ENCODE results near the gene NR2C1. TPM values are rescaled to one million over a fixed set of nuclear protein-coding genes. Genes with fewer than 3 reads are reported as not detected.

Gene NR2C1
- total RNA-seq, 1 experiment from 2014 or later = 42.1 TPM

DNA sequence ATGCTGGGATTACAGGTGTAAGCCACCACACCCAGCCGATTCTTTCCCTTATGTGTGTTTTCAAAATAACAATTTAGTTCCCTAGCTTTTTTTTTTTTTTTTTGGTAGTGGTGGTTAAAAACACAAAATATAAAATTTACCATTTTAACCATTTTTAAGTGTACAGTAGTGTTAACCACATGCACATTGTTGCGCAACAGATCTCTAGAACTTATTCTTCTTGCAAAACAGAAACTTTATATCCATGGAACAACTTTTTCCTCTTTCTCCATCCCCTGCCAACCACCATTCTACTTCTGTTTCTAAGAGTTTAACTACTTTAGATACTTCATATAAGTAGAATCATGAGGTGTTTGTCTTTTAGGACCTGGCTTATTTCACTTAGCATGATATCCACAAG is 68.8 kb downstream of the NR2C1 start:
- H3K4me1 ChIP-seq (ENCODE audit: insufficient read depth, low read length, poor library complexity, severe bottlenecking) = peaks cover 4% of the 10 kb centered on the region
- POLR2A ChIA-PET (ENCODE audit: low non-redundant PET) = no interaction called here
- H3K27me3 ChIP-seq (replicated peaks; ENCODE audit: insufficient read depth, low read depth, low read length, poor library complexity) = no peaks in the 10 kb centered on the region
- no peak overlapping the region for H3K4me3 ChIP-seq (ENCODE audit: low read depth, low read length, poor library complexity, severe bottlenecking)
- H3K36me3 ChIP-seq (ENCODE audit: insufficient read depth, low read length, poor library complexity, severe bottlenecking) = peaks cover 6% of the 10 kb centered on the region
- H3K9me3 ChIP-seq (ENCODE audit: low read depth, low read length, poor library complexity, severe bottlenecking) = peaks cover 3% of the 10 kb centered on the region
- CTCF ChIA-PET = interaction anchor here (0.6 kb wide), 2 partner anchors 8 to 366 kb away, joined by 3 to 5 read pairs; no protein-coding TSS in a partner anchor
- H3K27ac ChIP-seq (ENCODE audit: low read depth, low read length, poor library complexity, severe bottlenecking) = no peak overlapping the region
- TF ChIP-seq EZH2 (IDR thresholded peaks at IDR 0.05; ENCODE audit: borderline replicate concordance, low read depth, low read length, poor library complexity, severe bottlenecking) (no peak), CTCF (conservative IDR thresholded peaks at IDR 0.05; ENCODE audit: low read depth, low read length) (no peak)
- intact Hi-C loops (cut with micrococcal nuclease; ENCODE audit: unreplicated experiment) = no loop called here
- no TSS peak for BruUV-seq (replicated peaks)
- no peak for DNase-seq (ENCODE audit: low spot score)

GRCh38 chr12:95003921-95004272 is 69.5 kb downstream of the NR2C1 start:
- peaks cover 3% of the 10 kb centered on the region for H3K9me3 ChIP-seq (ENCODE audit: low read depth, low read length, poor library complexity, severe bottlenecking)
- H3K27ac ChIP-seq (ENCODE audit: low read depth, low read length, poor library complexity, severe bottlenecking) = peak overlapping the region; percentile 84
- POLR2A ChIA-PET (ENCODE audit: low non-redundant PET) = interaction anchor here (0.6 kb wide), 2 partner anchors 538 to 791 kb away, joined by 21 to 31 read pairs; no protein-coding TSS in a partner anchor
- no peak for DNase-seq (ENCODE audit: low spot score)
- peaks cover 6% of the 10 kb centered on the region for H3K36me3 ChIP-seq (ENCODE audit: insufficient read depth, low read length, poor library complexity, severe bottlenecking)
- intact Hi-C loops (cut with micrococcal nuclease; ENCODE audit: unreplicated experiment) = no loop called here
- TF ChIP-seq CTCF (conservative IDR thresholded peaks at IDR 0.05; ENCODE audit: low read depth, low read length) (no peak), EZH2 (IDR thresholded peaks at IDR 0.05; ENCODE audit: borderline replicate concordance, low read depth, low read length, poor library complexity, severe bottlenecking) (no peak)
- peaks cover 4% of the 10 kb centered on the region for H3K4me1 ChIP-seq (ENCODE audit: insufficient read depth, low read length, poor library complexity, severe bottlenecking)
- CTCF ChIA-PET = interaction anchor here (0.6 kb wide), 1 partner anchor 365 kb away, joined by 5 read pairs; no protein-coding TSS in a partner anchor
- no TSS peak for BruUV-seq (replicated peaks)
- H3K27me3 ChIP-seq (replicated peaks; ENCODE audit: insufficient read depth, low read depth, low read length, poor library complexity) = no peaks in the 10 kb centered on the region
- H3K4me3 ChIP-seq (ENCODE audit: low read depth, low read length, poor library complexity, severe bottlenecking) = peak overlapping the region; percentile 71

GRCh38 chr12:95003213-95003920 is 70.1 kb downstream of the NR2C1 start, which contains the start of gene NDUFA12:
TSS of gene NDUFA12 (minus strand) at chr12:95003697. CDS start at chr12:95003680, 17 bp downstream.
- Histone ChIP-seq H3K9me3 (ENCODE audit: low read depth, low read length, poor library complexity, severe bottlenecking) (peaks cover 3% of the 10 kb centered on the region), H3K4me1 (ENCODE audit: insufficient read depth, low read length, poor library complexity, severe bottlenecking) (peaks cover 4% of the 10 kb centered on the region), H3K4me3 (ENCODE audit: low read depth, low read length, poor library complexity, severe bottlenecking) (peak within 1 kb of the TSS; percentile 71), H3K27me3 (replicated peaks; ENCODE audit: insufficient read depth, low read depth, low read length, poor library complexity) (no peaks in the 10 kb centered on the region), H3K36me3 (ENCODE audit: insufficient read depth, low read length, poor library complexity, severe bottlenecking) (peaks cover 6% of the 10 kb centered on the region), H3K27ac (ENCODE audit: low read depth, low read length, poor library complexity, severe bottlenecking) (peak within 1 kb of the TSS; percentile 84)
- intact Hi-C loops (cut with micrococcal nuclease; ENCODE audit: unreplicated experiment) = no loop called here
- BruUV-seq (replicated peaks) = no TSS peak
- ChIA-PET CTCF (no interaction called here), POLR2A (ENCODE audit: low non-redundant PET) (interaction anchor here (0.6 kb wide), 3 partner anchors 24 to 791 kb away, joined by 3 to 31 read pairs (median 21); no protein-coding TSS in a partner anchor)
- DNase-seq (ENCODE audit: low spot score) = peak; percentile 98
- TF ChIP-seq EZH2 (IDR thresholded peaks at IDR 0.05; ENCODE audit: borderline replicate concordance, low read depth, low read length, poor library complexity, severe bottlenecking) (no peak), CTCF (conservative IDR thresholded peaks at IDR 0.05; ENCODE audit: low read depth, low read length) (no peak)
